HAP-1 (cell line): Measurements from ENCODE around the gene VAV3.

Source experiments
- DNase-seq, 2 experiments: peaks; one replicate each; pipeline ENCODE4 v3.0.0-alpha.2; 2016 to 2020; ENCODE audit warnings: low spot score in 2 of 2
- H3K27me3 ChIP-seq: fragments of 250-450 bp; sonication (Bioruptor Pico); 2 replicates; pipeline ENCODE4 v1.5.1; 2020; ENCODE audit warnings: low read depth, mild to moderate bottlenecking, moderate library complexity
- H3K36me3 ChIP-seq: fragments of 250-450 bp; sonication (Bioruptor Pico); replicated peaks from 2 replicates; pipeline ENCODE4 v1.5.1; 2020; ENCODE audit warnings: mild to moderate bottlenecking
- H3K4me1 ChIP-seq: fragments of 250-450 bp; sonication (Bioruptor Pico); 2 replicates; pipeline ENCODE4 v1.5.1; 2020; ENCODE audit warnings: mild to moderate bottlenecking
- H3K4me3 ChIP-seq: fragments of 250-450 bp; sonication (Bioruptor Pico); 2 replicates; pipeline ENCODE4 v1.5.1; 2020; ENCODE audit warnings: mild to moderate bottlenecking, moderate library complexity
- H3K9me3 ChIP-seq: fragments of 250-450 bp; sonication (Bioruptor Pico); 2 replicates; pipeline ENCODE4 v1.5.1; 2020; ENCODE audit warnings: mild to moderate bottlenecking, moderate library complexity
- in situ Hi-C: fragments of 300-500 bp; cut with MboI; formaldehyde crosslinking; loops from 3 replicates; pipeline ENCODE4 v1.14.3; 2020; ENCODE audit warnings: low sequenced_read_pairs, inconsistent platforms, mixed read lengths

VAV3 gene

GRCh38 chr1:107789817-107790524 lies 175.0 kb downstream of the VAV3 start:
- in situ Hi-C loops, result loop anchor here (10.0 kb wide), 1 partner anchor 335 kb away; no protein-coding TSS in a partner anchor

GRCh38 chr1:107788206-107789202 lies 176.5 kb downstream of the VAV3 start:
- H3K4me1 ChIP-seq, result no peaks in the 10 kb centered on the region
- no peak overlapping the region for H3K4me3 ChIP-seq
- H3K36me3 ChIP-seq, result no peaks in the 10 kb centered on the region
- no peaks in the 10 kb centered on the region for H3K9me3 ChIP-seq
- no peaks in the 10 kb centered on the region for H3K27me3 ChIP-seq
- DNase-seq, result no peak
- in situ Hi-C loops, result loop anchor here (10.0 kb wide), 1 partner anchor 336 kb away; no protein-coding TSS in a partner anchor

More at GRCh38 chr1:107789817-107790524, 175.0 kb downstream of the VAV3 start:
- Histone ChIP-seq H3K4me1 (no peaks in the 10 kb centered on the region), H3K4me3 (no peak overlapping the region), H3K36me3 (no peaks in the 10 kb centered on the region), H3K9me3 (no peaks in the 10 kb centered on the region), H3K27me3 (no peaks in the 10 kb centered on the region)
- no peak for DNase-seq

- no peaks in the 10 kb centered on the region for H3K27me3 ChIP-seq
Measured at GRCh38 chr1:107787299-107787698, 177.7 kb downstream of the VAV3 start.

GRCh38 chr1:107786203-107786845 lies 178.7 kb downstream of the VAV3 start:
- Histone ChIP-seq H3K4me1 (no peaks in the 10 kb centered on the region), H3K4me3 (no peak overlapping the region), H3K27me3 (no peaks in the 10 kb centered on the region), H3K36me3 (no peaks in the 10 kb centered on the region), H3K9me3 (no peaks in the 10 kb centered on the region)
- in situ Hi-C loops, result loop anchor here (10.0 kb wide), 1 partner anchor 338 kb away; no protein-coding TSS in a partner anchor
- DNase-seq, result no peak

More at GRCh38 chr1:107787299-107787698, 177.7 kb downstream of the VAV3 start:
- no peak overlapping the region for H3K4me3 ChIP-seq
- in situ Hi-C loops, result loop anchor here (10.0 kb wide), 1 partner anchor 338 kb away; no protein-coding TSS in a partner anchor
- no peaks in the 10 kb centered on the region for H3K9me3 ChIP-seq
- H3K36me3 ChIP-seq, result no peaks in the 10 kb centered on the region
- DNase-seq, result no peak
- no peaks in the 10 kb centered on the region for H3K4me1 ChIP-seq

GRCh38 chr1:107785496-107786202 lies 179.3 kb downstream of the VAV3 start:
- H3K4me1 ChIP-seq, result no peaks in the 10 kb centered on the region
- DNase-seq, result no peak
- H3K4me3 ChIP-seq, result no peak overlapping the region
- in situ Hi-C loops, result loop anchor here (10.0 kb wide), 1 partner anchor 339 kb away; no protein-coding TSS in a partner anchor
- H3K27me3 ChIP-seq, result no peaks in the 10 kb centered on the region
- no peaks in the 10 kb centered on the region for H3K9me3 ChIP-seq
- H3K36me3 ChIP-seq, result no peaks in the 10 kb centered on the region

GRCh38 chr1:107782217-107782845 lies 182.6 kb downstream of the VAV3 start:
- in situ Hi-C loops, result loop anchor here (10.0 kb wide), 1 partner anchor 342 kb away; no protein-coding TSS in a partner anchor
- Histone ChIP-seq H3K27me3 (0 out of 2 replicates have a peak, but pooled peaks cover 3% of the 10 kb centered on the region), H3K4me1 (no peaks in the 10 kb centered on the region), H3K4me3 (no peak overlapping the region), H3K36me3 (no peaks in the 10 kb centered on the region), H3K9me3 (no peaks in the 10 kb centered on the region)
- peak; percentile 41 to 59 for DNase-seq

- Histone ChIP-seq H3K36me3 (no peaks in the 10 kb centered on the region), H3K27me3 (0 out of 2 replicates have a peak, but pooled peaks cover 3% of the 10 kb centered on the region), H3K9me3 (no peaks in the 10 kb centered on the region), H3K4me3 (no peak overlapping the region), H3K4me1 (no peaks in the 10 kb centered on the region)
- no peak for DNase-seq
- in situ Hi-C loops, result loop anchor here (10.0 kb wide), 1 partner anchor 344 kb away; no protein-coding TSS in a partner anchor
Measured at GRCh38 chr1:107781245-107781644, 183.7 kb downstream of the VAV3 start.

GRCh38 chr1:107777664-107778047 lies 187.3 kb downstream of the VAV3 start:
- Histone ChIP-seq H3K27me3 (0 out of 2 replicates have a peak, but pooled peaks cover 3% of the 10 kb centered on the region), H3K36me3 (no peaks in the 10 kb centered on the region), H3K9me3 (no peaks in the 10 kb centered on the region), H3K4me1 (no peaks in the 10 kb centered on the region), H3K4me3 (no peak overlapping the region)
- no peak for DNase-seq
- in situ Hi-C loops, result no loop called here

GRCh38 chr1:107776900-107777663 lies 187.9 kb downstream of the VAV3 start:
- in situ Hi-C loops, result no loop called here
- H3K4me1 ChIP-seq, result no peaks in the 10 kb centered on the region
- no peaks in the 10 kb centered on the region for H3K9me3 ChIP-seq
- 0 out of 2 replicates have a peak, but pooled peaks cover 3% of the 10 kb centered on the region for H3K27me3 ChIP-seq
- no peak for DNase-seq
- no peaks in the 10 kb centered on the region for H3K36me3 ChIP-seq
- H3K4me3 ChIP-seq, result no peak overlapping the region

GRCh38 chr1:107771377-107771776 lies 193.6 kb downstream of the VAV3 start:
- no peak overlapping the region for H3K4me3 ChIP-seq
- no peak for DNase-seq
- no peaks in the 10 kb centered on the region for H3K4me1 ChIP-seq
- H3K27me3 ChIP-seq, result no peaks in the 10 kb centered on the region
- H3K9me3 ChIP-seq, result no peaks in the 10 kb centered on the region
- no peaks in the 10 kb centered on the region for H3K36me3 ChIP-seq
- in situ Hi-C loops, result no loop called here

- in situ Hi-C loops, result no loop called here
- Histone ChIP-seq H3K4me3 (no peak overlapping the region), H3K4me1 (no peaks in the 10 kb centered on the region), H3K9me3 (no peaks in the 10 kb centered on the region), H3K36me3 (no peaks in the 10 kb centered on the region), H3K27me3 (no peaks in the 10 kb centered on the region)
- no peak for DNase-seq
Measured at GRCh38 chr1:107767156-107767582, 197.8 kb downstream of the VAV3 start.

- H3K4me3 ChIP-seq, result no peak overlapping the region
- H3K36me3 ChIP-seq, result no peaks in the 10 kb centered on the region
- no peaks in the 10 kb centered on the region for H3K4me1 ChIP-seq
- H3K27me3 ChIP-seq, result no peaks in the 10 kb centered on the region
- no peaks in the 10 kb centered on the region for H3K9me3 ChIP-seq
- DNase-seq, result no peak
- in situ Hi-C loops, result no loop called here
Measured at GRCh38 chr1:107766533-107766932, 198.4 kb downstream of the VAV3 start.
